GM12873 (cell line): Measurements from ENCODE around the gene UNC79.

Experiments
- CTCF ChIP-seq: IDR thresholded peaks from 2 replicates; pipeline ENCODE4 v1.5.1; 2012; ENCODE audit warnings: low read depth, mild to moderate bottlenecking, moderate library complexity, low read length, control low read depth; ENCODE audit not compliant: insufficient read depth; ENCODE audit errors: missing control alignments

The UNC79 gene

DNA sequence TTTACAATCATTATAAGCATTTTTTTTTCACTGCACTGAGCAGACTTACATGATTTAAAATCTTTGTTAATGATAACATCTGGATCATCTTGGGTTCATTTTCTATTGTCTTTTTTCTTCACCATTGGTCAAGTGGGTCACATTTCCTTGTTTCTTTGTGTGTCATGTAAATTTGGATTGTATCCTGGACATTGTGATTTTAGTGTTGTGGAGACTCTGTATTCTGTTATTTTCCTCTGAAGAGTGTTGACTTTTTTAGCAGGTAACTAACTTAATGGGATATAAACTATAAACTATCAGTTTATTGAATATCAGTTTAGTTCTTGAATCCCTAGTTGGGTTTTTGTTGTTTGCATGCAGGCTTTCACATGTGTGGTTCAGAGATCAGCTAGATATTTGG, 4.0 kb upstream of the UNC79 start:
- no peak for TF ChIP-seq CTCF

DNA sequence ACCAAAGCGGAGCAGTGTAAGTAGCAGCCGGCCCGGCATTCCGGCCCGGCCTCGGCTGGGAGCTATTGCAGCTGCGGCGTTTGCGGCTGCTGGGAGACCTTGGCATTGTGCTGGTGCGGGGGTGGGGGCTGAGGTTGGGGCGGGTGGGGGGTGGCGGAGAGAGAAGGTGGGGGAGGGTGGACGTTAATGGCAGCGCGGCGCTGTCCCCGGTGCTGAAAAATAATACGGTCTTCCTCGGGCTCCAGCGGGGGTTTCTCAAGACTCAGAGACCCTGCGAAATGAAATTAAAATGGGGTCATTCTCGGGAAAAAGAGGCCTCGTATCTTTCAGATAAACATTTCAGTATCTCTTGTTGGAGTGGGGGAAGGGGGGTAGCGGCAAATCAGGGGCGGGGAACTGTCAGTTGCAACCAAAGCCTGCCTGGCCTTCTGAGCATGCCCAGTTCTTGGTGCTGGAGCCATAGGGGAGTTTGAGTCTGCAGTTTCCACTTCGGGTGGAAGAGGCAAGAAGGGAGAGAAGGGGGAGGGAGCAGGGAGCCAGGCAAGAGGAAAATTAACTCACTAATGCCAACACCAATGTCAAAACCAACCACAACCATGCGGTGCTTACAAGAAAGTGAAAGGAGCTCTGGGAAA, 414 bp downstream of the UNC79 start:
- no peak for TF ChIP-seq CTCF

GRCh38 chr14:93454224-93454623, 23.5 kb downstream of the UNC79 start:
- no peak for TF ChIP-seq CTCF

DNA sequence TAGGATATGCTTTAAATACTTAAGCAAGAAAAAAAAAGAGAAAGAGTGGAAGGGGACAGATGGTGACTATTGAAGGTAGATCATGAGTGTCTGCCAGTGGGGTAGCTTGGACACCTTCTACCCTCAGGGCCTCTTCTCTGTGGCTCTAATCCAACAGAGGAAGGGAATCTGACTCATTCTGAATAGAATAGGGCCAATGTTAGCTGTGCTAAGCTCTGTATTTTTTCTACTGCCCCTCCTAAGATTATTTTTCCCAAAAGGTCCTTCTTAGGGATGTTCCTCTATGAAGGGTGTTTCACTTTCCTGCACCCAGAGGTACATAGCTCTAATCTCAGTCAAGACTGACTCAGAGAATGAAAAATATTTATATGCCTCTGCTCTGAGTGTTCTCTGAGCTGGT, 25.6 kb downstream of the UNC79 start:
- no peak for TF ChIP-seq CTCF

GRCh38 chr14:93458234-93458633, 27.5 kb downstream of the UNC79 start:
- no peak for TF ChIP-seq CTCF

DNA sequence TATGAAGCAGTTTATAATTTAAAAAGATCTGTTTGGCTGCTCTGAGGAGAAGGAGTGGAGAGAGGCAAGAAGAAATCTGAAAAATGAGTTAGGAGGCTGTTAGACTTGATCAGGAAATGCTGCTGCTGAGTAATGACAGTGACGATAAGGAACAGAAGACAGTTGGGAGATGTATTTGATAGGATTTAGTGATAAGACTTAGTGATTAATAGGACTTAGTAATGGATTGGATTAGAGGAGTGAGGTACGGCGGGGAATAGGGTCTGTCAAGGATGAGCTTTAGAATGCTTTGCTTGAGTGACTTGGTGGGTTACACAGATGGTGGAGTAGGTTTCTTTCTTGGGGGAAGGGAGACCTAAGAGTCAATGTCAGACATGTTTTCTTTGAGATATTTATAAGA, 31.7 kb downstream of the UNC79 start:
- no peak for TF ChIP-seq CTCF

- no peak for TF ChIP-seq CTCF
These were observed 33.5 kb downstream of the UNC79 start for GRCh38 chr14:93464271-93464670.
